Endothelial cell of umbilical vein (primary cell): ENCODE results near the gene PID1. TPM values are rescaled to one million over a fixed set of nuclear protein-coding genes. Genes with fewer than 3 reads are reported as not detected.

ENCODE experiments used
- BruUV-seq: library from RNA; stranded (reverse); fragments of 400-500 nt; replicated peaks from 2 replicates; lab custom pipeline; 2021; lab: Mats Ljungman, UMichigan
- CTCF ChIA-PET: fragments of 300-600, 350-600 bp; sonication (Branson Sonifier 250); formaldehyde crosslinking; loops from one replicate; lab custom pipeline; 2021; ENCODE audit warnings: antibody characterized with exemption, inconsistent platforms; lab: Charles Lee
- POLR2A ChIA-PET: fragments of 300-600, 350-600 bp; sonication (Branson Sonifier 250); formaldehyde crosslinking; loops from one replicate; lab custom pipeline; 2021; ENCODE audit warnings: antibody characterized with exemption, inconsistent platforms; lab: Charles Lee
- DNase-seq: peaks from one replicate; pipeline ENCODE4 v3.0.0-alpha.2; 2011; ENCODE audit warnings: low read depth, low spot score
- FAIRE-seq: peaks from 2 replicates; lab custom pipeline; 2011; peaks lifted over from hg19 to GRCh38; lab: Jason Lieb, UNC
- H2AFZ ChIP-seq: 2 replicates; pipeline ENCODE4 v1.6.0; 2012; ENCODE audit warnings: low read depth, low read length, control low read depth, inconsistent platforms
- H3K27ac ChIP-seq: 2 replicates; pipeline ENCODE4 v1.5.1; 2011; ENCODE audit warnings: low read depth, mild to moderate bottlenecking, control low read depth, low read length, moderate library complexity; ENCODE audit not compliant: insufficient read depth
- H3K27me3 ChIP-seq, 2 experiments: 2 replicates each; pipeline versions ENCODE4 v1.6.0 to v1.6.1; 2011; ENCODE audit warnings: low read length in 2 of 2, mixed read lengths in 1 of 2; ENCODE audit not compliant: control insufficient read depth in 2 of 2, insufficient read depth in 2 of 2
- H3K36me3 ChIP-seq, 2 experiments: 2 replicates in 1 of 2; 3 replicates in 1 of 2; pipeline ENCODE4 v1.5.1; 2011; ENCODE audit warnings: low read length in 2 of 2, mild to moderate bottlenecking in 1 of 2, moderate library complexity in 1 of 2; ENCODE audit not compliant: control insufficient read depth in 2 of 2, insufficient read depth in 2 of 2; ENCODE audit errors: extremely low read depth in 1 of 2
- H3K4me1 ChIP-seq: 3 replicates; pipeline ENCODE4 v1.5.1; 2011; ENCODE audit warnings: mild to moderate bottlenecking, low read length; ENCODE audit not compliant: control insufficient read depth, insufficient read depth; ENCODE audit errors: extremely low read depth
- H3K4me2 ChIP-seq: 2 replicates; pipeline ENCODE4 v1.6.1; 2011; ENCODE audit warnings: low read length, control low read depth, mixed read lengths; ENCODE audit not compliant: insufficient read depth
- H3K4me3 ChIP-seq, 3 experiments: fragments of 200-600 bp in 1 of 3; sonication (generic), shearing (Covaris generic) in 1 of 3; replicated peaks in 1 of 3; 2 replicates each; pipeline ENCODE4 v1.5.1; 2011 to 2016; ENCODE audit warnings: control low read depth in 3 of 3, low read length in 3 of 3, mild to moderate bottlenecking in 2 of 3, inconsistent platforms in 1 of 3, low read depth in 1 of 3, moderate library complexity in 1 of 3; ENCODE audit not compliant: insufficient read depth in 1 of 3
- H3K79me2 ChIP-seq: 2 replicates; pipeline ENCODE4 v1.6.0; 2012; ENCODE audit warnings: low read length, inconsistent platforms; ENCODE audit not compliant: control insufficient read depth, insufficient read depth
- H3K9ac ChIP-seq: replicated peaks from 2 replicates; pipeline ENCODE3; 2011; ENCODE audit warnings: low read length, control low read depth; ENCODE audit not compliant: insufficient read depth; ENCODE audit errors: extremely low read depth
- H3K9me1 ChIP-seq: replicated peaks from 3 replicates; pipeline ENCODE4 v1.6.0; 2011; ENCODE audit warnings: mild to moderate bottlenecking, low read length; ENCODE audit not compliant: control insufficient read depth, insufficient read depth; ENCODE audit errors: extremely low read depth
- H3K9me3 ChIP-seq: replicated peaks from 2 replicates; pipeline ENCODE4 v1.5.1; 2012; ENCODE audit warnings: low read length, inconsistent platforms; ENCODE audit not compliant: control insufficient read depth, insufficient read depth
- H4K20me1 ChIP-seq: replicated peaks from 2 replicates; pipeline ENCODE3; 2011; ENCODE audit warnings: mild to moderate bottlenecking, low read length; ENCODE audit not compliant: control insufficient read depth, insufficient read depth; ENCODE audit errors: extremely low read depth
- CTCF ChIP-seq, 2 donors: IDR thresholded peaks; 1 replicate in 1 of 2; 2 replicates in 1 of 2; pipeline ENCODE4 v1.5.1; 2011; ENCODE audit warnings: low read length in 2 of 2, mild to moderate bottlenecking in 2 of 2, moderate library complexity in 2 of 2, control low read depth in 1 of 2, inconsistent platforms in 1 of 2, low read depth in 1 of 2; ENCODE audit not compliant: insufficient read depth in 1 of 2; ENCODE audit errors: extremely low read depth in 1 of 2
- EZH2 ChIP-seq: IDR thresholded peaks from 2 replicates; pipeline ENCODE4 v1.6.1; 2012; ENCODE audit warnings: borderline replicate concordance, low read depth, mild to moderate bottlenecking, moderate library complexity, low read length, inconsistent platforms; ENCODE audit not compliant: severe bottlenecking
- FOS ChIP-seq: IDR thresholded peaks from 2 replicates; pipeline ENCODE4 v1.6.1; 2011; ENCODE audit warnings: mild to moderate bottlenecking, low read length, moderate library complexity, borderline replicate concordance; ENCODE audit not compliant: insufficient read depth
- GATA2 ChIP-seq: IDR thresholded peaks from 2 replicates; pipeline ENCODE4 v1.7.0; 2011; ENCODE audit warnings: low read depth, mild to moderate bottlenecking, moderate library complexity, mixed read lengths, low read length; ENCODE audit not compliant: insufficient read length, insufficient read depth
- JUN ChIP-seq: IDR thresholded peaks from 2 replicates; pipeline ENCODE4 v1.6.1; 2011; ENCODE audit warnings: borderline replicate concordance, low read depth; ENCODE audit not compliant: insufficient read length, insufficient read depth
- MAX ChIP-seq: IDR thresholded peaks from 2 replicates; pipeline ENCODE4 v1.6.1; 2011; ENCODE audit not compliant: insufficient read depth, insufficient read length
- MYC ChIP-seq: IDR thresholded peaks from one replicate; pipeline ENCODE4 v1.6.1; 2011; ENCODE audit warnings: mild to moderate bottlenecking, low read depth, low read length
- POLR2A ChIP-seq: IDR thresholded peaks from 2 replicates; pipeline ENCODE4 v1.6.1; 2012; ENCODE audit warnings: low read depth, mild to moderate bottlenecking, control low read depth, low read length
- POLR2AphosphoS5 ChIP-seq: IDR thresholded peaks from 2 replicates; pipeline ENCODE4 v1.6.1; 2012; ENCODE audit warnings: low read depth, mild to moderate bottlenecking, control low read depth, low read length, moderate library complexity; ENCODE audit not compliant: insufficient read depth
- dilution Hi-C: fragments of 300-500 bp; cut with MboI; formaldehyde crosslinking; loops from one replicate; pipeline ENCODE4 v1.15.0; 2019; ENCODE audit warnings: low sequenced_read_pairs; ENCODE audit not compliant: extremely low pct_ligation_motif_present
- intact Hi-C: fragments of 100-400 bp; cut with micrococcal nuclease; formaldehyde crosslinking; loops from one replicate; pipeline ENCODE4 v1.10.0; 2022
- polyA plus RNA-seq, 4 experiments: library from polyadenylated mRNA; depleted of rRNA in 3 of 4; stranded (reverse) in 3 of 4; unstranded in 1 of 4; fragments of >200 nt; gene quantifications; 2 replicates each; pipeline versions ENCODE4 v1.2.1 to v1.2.3, GENCODE V29; 2011 to 2012; ENCODE audit warnings: missing spikeins in 1 of 4
- total RNA-seq: library from RNA; stranded (reverse); gene quantifications from 2 replicates; pipeline ENCODE4 v1.2.3, GENCODE V29; 2021

Gene PID1
- total and polyA plus RNA-seq, 2 donors (not counting 3 experiments of a cell fraction or from before 2014, with no cell fraction given), result not detected

- H3K27ac ChIP-seq, result no peak overlapping the region
These were observed 166.1 kb downstream of the PID1 start for GRCh38 chr2:229104974-229105387.

More at GRCh38 chr2:229104974-229105387, 166.1 kb downstream of the PID1 start:
- no peaks in the 10 kb centered on the region for H3K27me3 ChIP-seq
- ChIA-PET CTCF (no interaction called here), POLR2A (no interaction called here)
- no peaks in the 10 kb centered on the region for H3K79me2 ChIP-seq
- dilution Hi-C loops, result no loop called here
- DNase-seq (no peak), FAIRE-seq (no peak)
- TF ChIP-seq POLR2A (no peak), POLR2AphosphoS5 (no peak), EZH2 (no peak), MYC (no peak), JUN (no peak), MAX (no peak), CTCF (IDR thresholded peaks at IDR 0.05; ENCODE audit: extremely low read depth in 1 of 2, insufficient read depth in 1 of 2, low read depth in 1 of 2, low read length in 2 of 2) (no peak), GATA2 (no peak), FOS (no peak)
- no peaks in the 10 kb centered on the region for H3K9me1 ChIP-seq
- no peak overlapping the region for H3K9ac ChIP-seq
- H4K20me1 ChIP-seq, result no peaks in the 10 kb centered on the region
- no peak overlapping the region for H3K4me3 ChIP-seq
- BruUV-seq, result no TSS peak
- no peak overlapping the region for H2AFZ ChIP-seq
- intact Hi-C loops, result no loop called here
- peaks cover 2% of the 10 kb centered on the region for H3K9me3 ChIP-seq
- H3K36me3 ChIP-seq, result no peaks in the 10 kb centered on the region
- H3K4me1 ChIP-seq, result no peaks in the 10 kb centered on the region
- H3K4me2 ChIP-seq, result no peak overlapping the region
